Measurements from ENCODE around the gene FSHR.

FSHR gene

GRCh38 chr2:49154891-49155290 lies 576 bp upstream of the FSHR start:
- no peak for DNase-seq (ENCODE audit: low read depth)
- H3K4me3 ChIP-seq (ENCODE audit: low read length) = no peak overlapping the region
- TF ChIP-seq, protein P1, sequence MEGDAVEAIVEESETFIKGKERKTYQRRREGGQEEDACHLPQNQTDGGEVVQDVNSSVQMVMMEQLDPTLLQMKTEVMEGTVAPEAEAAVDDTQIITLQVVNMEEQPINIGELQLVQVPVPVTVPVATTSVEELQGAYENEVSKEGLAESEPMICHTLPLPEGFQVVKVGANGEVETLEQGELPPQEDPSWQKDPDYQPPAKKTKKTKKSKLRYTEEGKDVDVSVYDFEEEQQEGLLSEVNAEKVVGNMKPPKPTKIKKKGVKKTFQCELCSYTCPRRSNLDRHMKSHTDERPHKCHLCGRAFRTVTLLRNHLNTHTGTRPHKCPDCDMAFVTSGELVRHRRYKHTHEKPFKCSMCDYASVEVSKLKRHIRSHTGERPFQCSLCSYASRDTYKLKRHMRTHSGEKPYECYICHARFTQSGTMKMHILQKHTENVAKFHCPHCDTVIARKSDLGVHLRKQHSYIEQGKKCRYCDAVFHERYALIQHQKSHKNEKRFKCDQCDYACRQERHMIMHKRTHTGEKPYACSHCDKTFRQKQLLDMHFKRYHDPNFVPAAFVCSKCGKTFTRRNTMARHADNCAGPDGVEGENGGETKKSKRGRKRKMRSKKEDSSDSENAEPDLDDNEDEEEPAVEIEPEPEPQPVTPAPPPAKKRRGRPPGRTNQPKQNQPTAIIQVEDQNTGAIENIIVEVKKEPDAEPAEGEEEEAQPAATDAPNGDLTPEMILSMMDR (conservative IDR thresholded peaks at IDR 0.05; ENCODE audit: low read length) = no peak

DNA sequence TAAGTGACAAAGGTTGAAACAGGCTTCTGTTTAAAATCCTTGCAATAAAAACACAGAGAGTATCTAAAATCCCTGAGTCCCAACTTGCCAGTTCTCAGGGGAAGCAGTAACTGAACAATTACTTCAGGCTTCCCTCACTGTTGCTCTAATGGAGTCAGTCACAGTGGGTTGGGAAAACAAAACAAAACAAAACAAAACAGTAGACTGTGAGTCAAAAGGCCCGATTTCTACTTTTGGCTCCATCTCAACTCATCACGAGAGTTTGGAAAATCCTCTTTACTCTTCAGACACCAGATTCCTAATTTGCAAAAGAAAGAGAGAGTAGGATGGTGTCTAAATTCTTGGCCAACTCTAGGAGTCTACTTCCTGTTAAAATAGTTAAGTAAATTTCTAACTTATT lies 1.1 kb downstream of the FSHR start:
- TF ChIP-seq, protein P1 (conservative IDR thresholded peaks at IDR 0.05; ENCODE audit: low read length) = no peak
- no peak overlapping the region for H3K4me3 ChIP-seq (ENCODE audit: low read length)
- no peak for DNase-seq (ENCODE audit: low read depth)

DNA sequence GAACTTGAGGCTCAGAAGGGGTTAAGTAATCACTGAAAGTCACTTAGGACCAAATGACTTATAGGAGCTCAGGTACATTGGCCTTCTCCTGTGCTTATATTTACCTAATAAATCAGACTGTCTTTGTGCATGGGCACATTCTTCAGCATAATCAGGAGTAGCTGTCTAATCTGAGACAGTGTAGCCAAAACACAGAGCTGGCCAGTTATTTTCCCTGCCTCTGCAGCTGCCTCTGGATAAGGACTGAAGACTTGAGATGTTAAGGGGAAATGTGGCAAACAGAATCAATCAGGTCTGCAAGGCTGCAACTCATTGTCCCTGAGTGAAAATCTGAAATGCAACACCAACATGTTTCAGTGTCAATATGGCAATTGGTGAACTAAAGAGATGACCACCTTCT lies 1.5 kb downstream of the FSHR start:
- no peak for DNase-seq (ENCODE audit: low read depth)
- no peak overlapping the region for H3K4me3 ChIP-seq (ENCODE audit: low read length)
- TF ChIP-seq, protein P1 (conservative IDR thresholded peaks at IDR 0.05; ENCODE audit: low read length) = no peak

GRCh38 chr2:49146401-49146800 lies 7.9 kb downstream of the FSHR start:
- H3K4me3 ChIP-seq (ENCODE audit: low read length) = no peak overlapping the region
- TF ChIP-seq, protein P1 (conservative IDR thresholded peaks at IDR 0.05; ENCODE audit: low read length) = no peak
- DNase-seq (ENCODE audit: low read depth) = no peak

DNA sequence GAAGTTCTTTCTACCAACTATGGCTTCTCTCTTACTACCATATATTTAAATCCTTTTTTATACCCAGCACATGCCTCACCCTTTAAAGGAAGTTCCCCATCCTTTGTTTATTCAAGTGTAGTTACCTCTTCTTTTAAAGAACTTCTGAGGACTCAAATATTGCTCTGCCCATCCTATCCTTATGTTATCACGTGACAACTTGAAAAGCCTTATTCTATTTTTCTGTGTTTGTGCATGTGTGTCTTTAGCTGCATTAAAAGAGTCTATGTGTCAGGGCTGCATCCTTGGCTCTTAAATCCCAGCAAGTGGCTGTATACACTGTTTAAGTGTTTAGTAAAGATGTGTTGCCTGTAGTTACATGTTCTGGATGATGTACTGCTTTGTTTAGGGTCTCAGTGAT lies 22.5 kb downstream of the FSHR start:
- TF ChIP-seq, protein P1 (conservative IDR thresholded peaks at IDR 0.05; ENCODE audit: low read length) = no peak
- DNase-seq (ENCODE audit: low read depth) = no peak
- H3K4me3 ChIP-seq (ENCODE audit: low read length) = no peak overlapping the region

GRCh38 chr2:49129034-49129433 lies 25.3 kb downstream of the FSHR start:
- DNase-seq (ENCODE audit: low read depth) = no peak
- TF ChIP-seq, protein P1 (conservative IDR thresholded peaks at IDR 0.05; ENCODE audit: low read length) = no peak
- no peak overlapping the region for H3K4me3 ChIP-seq (ENCODE audit: low read length)

DNA sequence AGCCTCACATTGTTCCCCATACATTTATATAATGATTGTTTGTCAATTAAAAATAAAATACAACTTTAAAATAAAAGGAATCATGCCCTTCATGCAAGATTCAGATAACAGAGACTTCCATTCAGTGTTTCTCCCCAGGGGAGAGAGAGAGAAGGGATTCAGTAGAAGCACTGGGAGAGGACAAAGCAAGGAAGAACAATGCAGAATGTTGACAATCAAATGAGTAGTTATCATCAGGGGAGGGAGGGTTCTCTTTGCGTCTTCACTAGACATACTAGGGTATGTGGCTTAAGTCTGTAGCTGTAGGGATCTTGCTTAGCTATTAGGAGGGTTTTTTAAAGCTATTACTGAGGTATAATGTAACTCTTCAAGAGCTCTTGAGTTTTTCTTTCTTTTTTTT lies 30.7 kb downstream of the FSHR start:
- DNase-seq (ENCODE audit: low read depth) = no peak
- H3K4me3 ChIP-seq (ENCODE audit: low read length) = no peak overlapping the region
- TF ChIP-seq, protein P1 (conservative IDR thresholded peaks at IDR 0.05; ENCODE audit: low read length) = no peak
